ENCODE data around the gene CNTN2.

GRCh38 chr1:205017766-205018165 lies 25.2 kb upstream of the CNTN2 start:
- TF ChIP-seq POLR2AphosphoS5 (IDR thresholded peaks at IDR 0.05; ENCODE audit: low read depth, low read length): no peak
- no peak for TF ChIP-seq TAF1 (IDR thresholded peaks at IDR 0.05; ENCODE audit: borderline replicate concordance, low read depth, low read length)
- no peak for TF ChIP-seq POLR2A (IDR thresholded peaks at IDR 0.05; ENCODE audit: low read depth, low read length)

Data from GM12892 (cell line).